Ecto neural progenitor cell (in vitro differentiated cells): ENCODE measurements around the gene ST6GALNAC6.
"Not testable (repeated sequence)": the region's sequence is repeated elsewhere in the genome, so short reads cannot be mapped to it uniquely, and the experiment has no call there.

Source experiments
- DNase-seq: peaks from one replicate; pipeline ENCODE4 v3.0.0-alpha.2; 2018; ENCODE audit warnings: low spot score

The ST6GALNAC6 gene

GRCh38 chr9:127893392-127893791 lies 6.0 kb downstream of the ST6GALNAC6 start:
- DNase-seq = no peak

GRCh38 chr9:127892831-127893230 lies 6.6 kb downstream of the ST6GALNAC6 start:
- no peak for DNase-seq

GRCh38 chr9:127890053-127890452 lies 9.3 kb downstream of the ST6GALNAC6 start:
- no peak for DNase-seq

GRCh38 chr9:127887792-127888191 lies 11.6 kb downstream of the ST6GALNAC6 start:
- no peak for DNase-seq

- DNase-seq = peak; percentile 48
Observed at GRCh38 chr9:127886401-127886972, 12.9 kb downstream of the ST6GALNAC6 start.

GRCh38 chr9:127885508-127886281 lies 13.7 kb downstream of the ST6GALNAC6 start:
- DNase-seq = peak; percentile 49

GRCh38 chr9:127884976-127885490 lies 14.4 kb downstream of the ST6GALNAC6 start:
- DNase-seq = peak; percentile 43

- DNase-seq = peak; percentile 44
Observed at GRCh38 chr9:127884427-127884911, 14.9 kb downstream of the ST6GALNAC6 start.

- DNase-seq = no peak
Observed at GRCh38 chr9:127883959-127884358, 15.4 kb downstream of the ST6GALNAC6 start.

GRCh38 chr9:127881715-127882114 lies 17.7 kb downstream of the ST6GALNAC6 start:
- not testable (repeated sequence) for DNase-seq

GRCh38 chr9:127880143-127880542 lies 19.3 kb downstream of the ST6GALNAC6 start:
- no peak for DNase-seq

- no peak for DNase-seq
Observed at GRCh38 chr9:127878652-127879390, 20.6 kb downstream of the ST6GALNAC6 start.

GRCh38 chr9:127878001-127878651 lies 21.3 kb downstream of the ST6GALNAC6 start:
- peak; percentile 66 for DNase-seq

GRCh38 chr9:127877566-127877998 lies 21.8 kb downstream of the ST6GALNAC6 start, which contains the start of gene AK1:
Gene AK1, minus strand, starts transcription at chr9:127877675. Its CDS starts 3,058 bp downstream, at chr9:127874617.
- DNase-seq = peak; percentile 84

GRCh38 chr9:127876764-127877562 lies 22.4 kb downstream of the ST6GALNAC6 start:
- DNase-seq = no peak

- peak; percentile 44 for DNase-seq
Observed at GRCh38 chr9:127876026-127876763, 23.2 kb downstream of the ST6GALNAC6 start.

- DNase-seq = peak; percentile 46
Observed at GRCh38 chr9:127875306-127875966, 24.0 kb downstream of the ST6GALNAC6 start.

GRCh38 chr9:127874301-127875221 lies 24.8 kb downstream of the ST6GALNAC6 start:
- DNase-seq = peak; percentile 44

- DNase-seq = no peak
Observed at GRCh38 chr9:127873886-127874285, 25.5 kb downstream of the ST6GALNAC6 start.
